GM12878 (cell line): ENCODE data around the gene TMEM88. TPM values are rescaled to one million over a fixed set of nuclear protein-coding genes. Genes with fewer than 3 reads are reported as not detected.

Experiments
- CBX5 ChIP-seq: sonication (generic); IDR thresholded peaks from 2 replicates; pipeline ENCODE4 v1.6.1; 2016; ENCODE audit warnings: low read depth, moderate library complexity, mild to moderate bottlenecking, inconsistent platforms
- CREB1 ChIP-seq: IDR thresholded peaks from 2 replicates; pipeline ENCODE4 v1.6.1; 2012; ENCODE audit warnings: low read depth, mild to moderate bottlenecking, inconsistent platforms
- HCFC1 ChIP-seq: fragments of 150-350 bp; IDR thresholded peaks from 2 replicates; pipeline ENCODE4 v1.6.1; 2014; ENCODE audit warnings: low read length
- HSF1 ChIP-seq: fragments of 150-350 bp; IDR thresholded peaks from 2 replicates; pipeline ENCODE4 v1.6.1; 2014; ENCODE audit warnings: mild to moderate bottlenecking, low read depth, low read length
- IRF4 ChIP-seq: IDR thresholded peaks from 2 replicates; pipeline ENCODE4 v1.6.1; 2011; ENCODE audit warnings: low read depth, low read length
- KDM1A ChIP-seq: fragments of 200-600 bp; sonication (generic); IDR thresholded peaks from 2 replicates; pipeline ENCODE4 v1.6.1; 2016; ENCODE audit warnings: borderline replicate concordance
- LARP7 ChIP-seq: fragments of 450-650 bp; IDR thresholded peaks from 2 replicates; pipeline ENCODE4 v1.6.1; 2017; ENCODE audit warnings: mild to moderate bottlenecking
- MTA2 ChIP-seq: fragments of 450-650 bp; IDR thresholded peaks from 2 replicates; pipeline ENCODE4 v1.6.1; 2016; ENCODE audit warnings: low read depth, mild to moderate bottlenecking, moderate library complexity
- MTA3 ChIP-seq: IDR thresholded peaks from 2 replicates; pipeline ENCODE4 v1.6.1; 2012; ENCODE audit warnings: low read length, inconsistent platforms, borderline replicate concordance
- NFXL1 ChIP-seq: fragments of 450-650 bp; IDR thresholded peaks from 2 replicates; pipeline ENCODE4 v1.6.1; 2017; ENCODE audit warnings: antibody characterized with exemption, mild to moderate bottlenecking, borderline replicate concordance
- NKRF ChIP-seq: fragments of 450-650 bp; conservative IDR thresholded peaks from 2 replicates; pipeline ENCODE4 v1.6.1; 2017; ENCODE audit warnings: mild to moderate bottlenecking, moderate library complexity
- PAX8 ChIP-seq: fragments of 450-650 bp; IDR thresholded peaks from 2 replicates; pipeline ENCODE4 v1.6.1; 2017; ENCODE audit warnings: mild to moderate bottlenecking, moderate library complexity
- PML ChIP-seq: IDR thresholded peaks from 2 replicates; pipeline ENCODE4 v1.6.1; 2012; ENCODE audit warnings: low read length, inconsistent platforms
- RAD51 ChIP-seq: fragments of 450-650 bp; IDR thresholded peaks from 2 replicates; pipeline ENCODE4 v1.6.1; 2016; ENCODE audit warnings: moderate library complexity, mild to moderate bottlenecking, inconsistent platforms
- SIN3A ChIP-seq: IDR thresholded peaks from 2 replicates; pipeline ENCODE4 v1.6.1; 2012; ENCODE audit warnings: low read depth, low read length, improper control_type of control experiment
- SIX5 ChIP-seq: IDR thresholded peaks from 2 replicates; pipeline ENCODE4 v1.6.1; 2011; ENCODE audit warnings: mild to moderate bottlenecking, low read depth, low read length, moderate library complexity; ENCODE audit not compliant: severe bottlenecking
- SMARCA5 ChIP-seq: fragments of 450-650 bp; IDR thresholded peaks from 2 replicates; pipeline ENCODE4 v1.6.1; 2017; ENCODE audit warnings: mild to moderate bottlenecking
- SMC3 ChIP-seq: IDR thresholded peaks from 2 replicates; pipeline ENCODE4 v1.6.1; 2011; ENCODE audit warnings: low read length, improper control_type of control experiment, borderline replicate concordance
- SREBF1 ChIP-seq: IDR thresholded peaks from 2 replicates; pipeline ENCODE4 v1.6.1; 2012; ENCODE audit warnings: mild to moderate bottlenecking, low read length
- SREBF2 ChIP-seq: IDR thresholded peaks from 2 replicates; pipeline ENCODE4 v1.6.1; 2012; ENCODE audit warnings: mild to moderate bottlenecking, low read length
- ZBTB33 ChIP-seq: fragments of 450-650 bp; IDR thresholded peaks from 2 replicates; pipeline ENCODE4 v1.6.1; 2017; ENCODE audit warnings: mild to moderate bottlenecking
- ZNF207 ChIP-seq: fragments of 450-650 bp; IDR thresholded peaks from 2 replicates; pipeline ENCODE4 v1.6.1; 2014; ENCODE audit warnings: antibody characterized with exemption, mild to moderate bottlenecking, borderline replicate concordance
- ZNF24 ChIP-seq: fragments of 450-650 bp; IDR thresholded peaks from 2 replicates; pipeline ENCODE4 v1.6.1; 2017; ENCODE audit warnings: antibody characterized with exemption, mild to moderate bottlenecking
- ZNF384 ChIP-seq: IDR thresholded peaks from 2 replicates; pipeline ENCODE4 v1.6.1; 2012; ENCODE audit warnings: low read depth, mild to moderate bottlenecking, low read length, improper control_type of control experiment, borderline replicate concordance
- polyA plus RNA-seq, 11 experiments: library from polyadenylated mRNA; depleted of rRNA in 4 of 11; unstranded in 6 of 11; stranded (reverse) in 5 of 11; fragments of >200 nt; fragmentation: Nextera tagmentation in 4 of 11; fragmentation: Illumina TruSeq in 1 of 11; extraction: Ambion mirVana in 4 of 11; extraction: Trizol in 1 of 11; gene quantifications; 1 replicate in 1 of 11; 2 replicates in 10 of 11; pipeline versions ENCODE4 v1.2.1 to v1.2.3, GENCODE V29; 2011 to 2016; ENCODE audit warnings: inconsistent platforms in 2 of 11, missing spikeins in 2 of 11, low read depth in 1 of 11
- total RNA-seq, 4 experiments: library from RNA; depleted of rRNA in 3 of 4; stranded (reverse); fragments of >200 nt in 3 of 4; fragmentation: Illumina TruSeq in 1 of 4; extraction: Trizol in 1 of 4; gene quantifications; 2 replicates each; pipeline versions ENCODE4 v1.2.1 to v1.2.3, GENCODE V29; 2013 to 2021
- TF ChIP-seq, protein P1 (sequence below): fragments of 450-650 bp; IDR thresholded peaks from 2 replicates; pipeline ENCODE4 v1.6.1; 2016; ENCODE audit warnings: mild to moderate bottlenecking

Gene TMEM88
- total and polyA plus RNA-seq, 10 of the 15 experiments (the other 5 are each of a cell fraction or from before 2014, with no cell fraction given) = 0.21 to 2.2 (median 0.62) TPM; not detected in 5

DNA sequence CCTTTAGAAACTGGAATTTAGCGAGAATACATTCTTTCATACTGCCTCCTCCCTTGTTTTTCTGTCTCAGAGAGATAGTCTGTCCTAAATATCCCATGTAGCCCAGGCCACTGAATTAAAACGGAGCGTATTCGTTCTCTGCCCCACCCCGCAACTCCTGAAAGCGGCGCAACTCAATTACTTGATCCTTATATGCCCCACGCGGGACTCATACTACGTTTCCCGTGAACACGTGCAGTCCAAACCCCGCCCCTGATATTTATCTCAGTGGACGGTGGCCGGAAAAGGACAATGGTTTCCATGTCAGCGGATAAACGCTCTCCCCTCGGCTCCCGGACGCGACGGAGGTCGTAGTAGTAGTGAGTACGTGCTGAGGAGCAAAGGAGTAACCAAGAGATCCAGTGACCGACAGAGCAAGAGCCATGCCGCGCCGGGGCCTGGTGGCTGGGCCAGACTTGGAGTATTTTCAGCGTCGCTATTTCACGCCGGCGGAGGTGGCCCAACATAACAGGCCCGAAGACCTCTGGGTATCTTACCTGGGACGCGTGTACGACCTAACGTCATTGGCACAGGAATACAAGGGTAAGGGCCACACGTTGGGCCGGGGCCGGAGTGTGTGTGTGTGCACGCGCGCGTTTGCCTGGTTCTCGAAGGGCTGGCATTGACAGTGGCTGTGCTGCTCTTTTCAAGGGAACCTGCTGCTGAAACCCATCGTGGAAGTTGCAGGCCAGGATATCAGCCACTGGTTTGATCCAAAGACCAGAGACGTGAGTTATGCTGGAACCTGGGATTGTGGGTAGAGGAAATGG is 3.1 kb downstream of the TMEM88 start, which contains the start of gene CYB5D1 (continued):
- TF ChIP-seq SREBF2 = no peak
- TF ChIP-seq PML = peak; percentile 73; the same call in 1 of the 2 replicates
- no peak for TF ChIP-seq ZNF384
- TF ChIP-seq LARP7 = peak; percentile 52
- peak; percentile 97 for TF ChIP-seq NKRF
- peak; percentile 78 for TF ChIP-seq HCFC1
- TF ChIP-seq, protein P1, sequence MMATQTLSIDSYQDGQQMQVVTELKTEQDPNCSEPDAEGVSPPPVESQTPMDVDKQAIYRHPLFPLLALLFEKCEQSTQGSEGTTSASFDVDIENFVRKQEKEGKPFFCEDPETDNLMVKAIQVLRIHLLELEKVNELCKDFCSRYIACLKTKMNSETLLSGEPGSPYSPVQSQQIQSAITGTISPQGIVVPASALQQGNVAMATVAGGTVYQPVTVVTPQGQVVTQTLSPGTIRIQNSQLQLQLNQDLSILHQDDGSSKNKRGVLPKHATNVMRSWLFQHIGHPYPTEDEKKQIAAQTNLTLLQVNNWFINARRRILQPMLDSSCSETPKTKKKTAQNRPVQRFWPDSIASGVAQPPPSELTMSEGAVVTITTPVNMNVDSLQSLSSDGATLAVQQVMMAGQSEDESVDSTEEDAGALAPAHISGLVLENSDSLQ = no peak
- no peak for TF ChIP-seq SMC3
- no peak for TF ChIP-seq KDM1A
- TF ChIP-seq MTA2 = no peak
- 0 out of 2 replicates have a peak, but pooled peaks have one; percentile 35 for TF ChIP-seq CREB1
- TF ChIP-seq SIN3A = peak; percentile 97
- TF ChIP-seq SMARCA5 = peak; percentile 18; the same call in 1 of the 2 replicates
- no peak for TF ChIP-seq PAX8
- no peak for TF ChIP-seq ZNF207
- TF ChIP-seq CBX5 = no peak
- TF ChIP-seq NFXL1 = no peak
- TF ChIP-seq SREBF1 = no peak
- no peak for TF ChIP-seq ZBTB33
- TF ChIP-seq SIX5 = peak; percentile 79
- no peak for TF ChIP-seq MTA3
- TF ChIP-seq IRF4 = no peak
- no peak for TF ChIP-seq HSF1
- TF ChIP-seq RAD51 = peak; percentile 88
- no peak for TF ChIP-seq ZNF24
